ENCODE data around the gene ABCA8. TPM values are rescaled to one million over a fixed set of nuclear protein-coding genes. Genes with fewer than 3 reads are reported as not detected.

The ABCA8 gene
- total RNA-seq, 1 experiment from 2014 or later: 0.15 TPM

DNA sequence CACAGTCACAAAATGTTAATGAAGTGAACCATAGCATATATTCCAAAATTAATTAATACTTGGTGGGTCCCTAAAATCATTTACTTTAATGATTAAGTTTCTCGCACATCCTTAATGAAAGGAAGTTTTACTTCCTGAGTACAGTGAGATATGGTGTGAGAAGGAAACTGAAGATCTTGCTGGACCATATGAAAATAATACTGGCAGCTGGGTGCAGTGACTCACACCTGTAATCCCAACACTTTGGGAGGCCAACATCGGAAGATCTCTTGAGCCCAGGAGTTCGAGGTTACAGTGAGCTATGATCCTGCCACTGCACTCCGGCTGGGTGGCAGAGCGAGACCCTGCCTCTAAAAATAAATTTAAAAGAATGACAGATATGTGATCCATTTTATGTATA is 62.5 kb downstream of the ABCA8 start:
- DNase-seq (ENCODE audit: low spot score) (no peak), ATAC-seq (no peak)
- POLR2A ChIA-PET: no interaction called here
- no peak overlapping the region for H3K27ac Mint-ChIP-seq
- TF ChIP-seq NFATC4 (CRISPR knock-in tag; IDR thresholded peaks at IDR 0.05) (no peak), ZNF219 (CRISPR knock-in tag; IDR thresholded peaks at IDR 0.05; ENCODE audit: borderline replicate concordance) (no peak), KAT7 (CRISPR knock-in tag; IDR thresholded peaks at IDR 0.05; ENCODE audit: borderline replicate concordance) (no peak), TEAD1 (CRISPR knock-in tag; IDR thresholded peaks at IDR 0.05) (no peak), NR2C2 (CRISPR knock-in tag; IDR thresholded peaks at IDR 0.05) (no peak), ZNF396 (CRISPR knock-in tag; IDR thresholded peaks at IDR 0.05; ENCODE audit: borderline replicate concordance) (no peak), TEAD4 (CRISPR knock-in tag; IDR thresholded peaks at IDR 0.05) (no peak), NFE2L1 (CRISPR knock-in tag; IDR thresholded peaks at IDR 0.05) (no peak), ZNF317 (CRISPR knock-in tag; IDR thresholded peaks at IDR 0.05; ENCODE audit: borderline replicate concordance, low read depth) (no peak)
- TF ChIP-seq, protein P1, sequence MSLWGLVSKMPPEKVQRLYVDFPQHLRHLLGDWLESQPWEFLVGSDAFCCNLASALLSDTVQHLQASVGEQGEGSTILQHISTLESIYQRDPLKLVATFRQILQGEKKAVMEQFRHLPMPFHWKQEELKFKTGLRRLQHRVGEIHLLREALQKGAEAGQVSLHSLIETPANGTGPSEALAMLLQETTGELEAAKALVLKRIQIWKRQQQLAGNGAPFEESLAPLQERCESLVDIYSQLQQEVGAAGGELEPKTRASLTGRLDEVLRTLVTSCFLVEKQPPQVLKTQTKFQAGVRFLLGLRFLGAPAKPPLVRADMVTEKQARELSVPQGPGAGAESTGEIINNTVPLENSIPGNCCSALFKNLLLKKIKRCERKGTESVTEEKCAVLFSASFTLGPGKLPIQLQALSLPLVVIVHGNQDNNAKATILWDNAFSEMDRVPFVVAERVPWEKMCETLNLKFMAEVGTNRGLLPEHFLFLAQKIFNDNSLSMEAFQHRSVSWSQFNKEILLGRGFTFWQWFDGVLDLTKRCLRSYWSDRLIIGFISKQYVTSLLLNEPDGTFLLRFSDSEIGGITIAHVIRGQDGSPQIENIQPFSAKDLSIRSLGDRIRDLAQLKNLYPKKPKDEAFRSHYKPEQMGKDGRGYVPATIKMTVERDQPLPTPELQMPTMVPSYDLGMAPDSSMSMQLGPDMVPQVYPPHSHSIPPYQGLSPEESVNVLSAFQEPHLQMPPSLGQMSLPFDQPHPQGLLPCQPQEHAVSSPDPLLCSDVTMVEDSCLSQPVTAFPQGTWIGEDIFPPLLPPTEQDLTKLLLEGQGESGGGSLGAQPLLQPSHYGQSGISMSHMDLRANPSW (CRISPR knock-in tag; conservative IDR thresholded peaks at IDR 0.05; ENCODE audit: low read depth): no peak
- TF ChIP-seq, protein P2, sequence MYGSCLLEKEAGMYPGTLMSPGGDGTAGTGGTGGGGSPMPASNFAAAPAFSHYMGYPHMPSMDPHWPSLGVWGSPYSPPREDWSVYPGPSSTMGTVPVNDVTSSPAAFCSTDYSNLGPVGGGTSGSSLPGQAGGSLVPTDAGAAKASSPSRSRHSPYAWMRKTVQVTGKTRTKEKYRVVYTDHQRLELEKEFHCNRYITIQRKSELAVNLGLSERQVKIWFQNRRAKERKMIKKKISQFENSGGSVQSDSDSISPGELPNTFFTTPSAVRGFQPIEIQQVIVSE (CRISPR knock-in tag; IDR thresholded peaks at IDR 0.05; ENCODE audit: borderline replicate concordance): no peak
- TF ChIP-seq, protein P3, sequence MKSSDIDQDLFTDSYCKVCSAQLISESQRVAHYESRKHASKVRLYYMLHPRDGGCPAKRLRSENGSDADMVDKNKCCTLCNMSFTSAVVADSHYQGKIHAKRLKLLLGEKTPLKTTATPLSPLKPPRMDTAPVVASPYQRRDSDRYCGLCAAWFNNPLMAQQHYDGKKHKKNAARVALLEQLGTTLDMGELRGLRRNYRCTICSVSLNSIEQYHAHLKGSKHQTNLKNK (CRISPR knock-in tag; IDR thresholded peaks at IDR 0.05): no peak
- no peaks in the 10 kb centered on the region for H3K36me3 Mint-ChIP-seq
- peaks cover 4% of the 10 kb centered on the region; the same call in 1 of the 2 replicates for H3K4me1 Mint-ChIP-seq
- peaks cover 7% of the 10 kb centered on the region for H3K9me3 Mint-ChIP-seq
- CTCF ChIA-PET: interaction anchor here (1.0 kb wide), 1 partner anchor 558 kb away, joined by 3 read pairs; no protein-coding TSS in a partner anchor
- no peak overlapping the region for H3K4me3 Mint-ChIP-seq
- H3K27me3 Mint-ChIP-seq (ENCODE audit: low read depth): no peaks in the 10 kb centered on the region

DNA sequence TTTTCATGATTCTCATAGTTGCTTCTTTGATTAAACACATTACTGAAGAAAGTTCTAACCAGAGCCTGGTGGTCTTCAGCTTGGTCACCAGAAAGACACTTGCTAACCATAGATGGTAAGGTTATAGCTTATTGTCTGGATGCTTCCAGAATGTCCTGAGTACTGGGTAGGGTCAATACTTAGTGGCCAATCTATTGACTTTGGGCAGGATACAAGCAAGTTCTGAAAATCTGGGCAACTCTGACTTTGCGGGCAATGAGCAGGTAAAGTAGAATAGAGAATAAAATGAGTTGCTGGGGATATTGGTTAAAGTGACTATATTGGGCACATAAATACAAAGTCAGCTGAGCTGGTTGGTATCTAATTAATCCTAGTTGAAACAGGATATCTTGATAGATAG is 63.0 kb downstream of the ABCA8 start:
- Mint-ChIP-seq H3K4me1 (peaks cover 4% of the 10 kb centered on the region; the same call in 1 of the 2 replicates), H3K9me3 (peaks cover 7% of the 10 kb centered on the region), H3K27ac (no peak overlapping the region), H3K27me3 (ENCODE audit: low read depth) (no peaks in the 10 kb centered on the region), H3K36me3 (no peaks in the 10 kb centered on the region), H3K4me3 (no peak overlapping the region)
- POLR2A ChIA-PET: no interaction called here
- ATAC-seq (no peak), DNase-seq (ENCODE audit: low spot score) (no peak)
- CTCF ChIA-PET: interaction anchor here (1.0 kb wide), 1 partner anchor 559 kb away, joined by 3 read pairs; no protein-coding TSS in a partner anchor
- TF ChIP-seq, protein P4, sequence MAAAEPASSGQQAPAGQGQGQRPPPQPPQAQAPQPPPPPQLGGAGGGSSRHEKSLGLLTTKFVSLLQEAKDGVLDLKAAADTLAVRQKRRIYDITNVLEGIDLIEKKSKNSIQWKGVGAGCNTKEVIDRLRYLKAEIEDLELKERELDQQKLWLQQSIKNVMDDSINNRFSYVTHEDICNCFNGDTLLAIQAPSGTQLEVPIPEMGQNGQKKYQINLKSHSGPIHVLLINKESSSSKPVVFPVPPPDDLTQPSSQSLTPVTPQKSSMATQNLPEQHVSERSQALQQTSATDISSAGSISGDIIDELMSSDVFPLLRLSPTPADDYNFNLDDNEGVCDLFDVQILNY (CRISPR knock-in tag; IDR thresholded peaks at IDR 0.05): no peak
- TF ChIP-seq TCF7 (CRISPR knock-in tag; IDR thresholded peaks at IDR 0.05; ENCODE audit: low read depth): no peak
- TF ChIP-seq, protein P5, sequence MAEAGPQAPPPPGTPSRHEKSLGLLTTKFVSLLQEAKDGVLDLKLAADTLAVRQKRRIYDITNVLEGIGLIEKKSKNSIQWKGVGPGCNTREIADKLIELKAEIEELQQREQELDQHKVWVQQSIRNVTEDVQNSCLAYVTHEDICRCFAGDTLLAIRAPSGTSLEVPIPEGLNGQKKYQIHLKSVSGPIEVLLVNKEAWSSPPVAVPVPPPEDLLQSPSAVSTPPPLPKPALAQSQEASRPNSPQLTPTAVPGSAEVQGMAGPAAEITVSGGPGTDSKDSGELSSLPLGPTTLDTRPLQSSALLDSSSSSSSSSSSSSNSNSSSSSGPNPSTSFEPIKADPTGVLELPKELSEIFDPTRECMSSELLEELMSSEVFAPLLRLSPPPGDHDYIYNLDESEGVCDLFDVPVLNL (CRISPR knock-in tag; IDR thresholded peaks at IDR 0.05; ENCODE audit: borderline replicate concordance, low read depth): no peak
- TF ChIP-seq RELA (CRISPR knock-in tag; IDR thresholded peaks at IDR 0.05; ENCODE audit: borderline replicate concordance): no peak
- TF ChIP-seq, protein P6, sequence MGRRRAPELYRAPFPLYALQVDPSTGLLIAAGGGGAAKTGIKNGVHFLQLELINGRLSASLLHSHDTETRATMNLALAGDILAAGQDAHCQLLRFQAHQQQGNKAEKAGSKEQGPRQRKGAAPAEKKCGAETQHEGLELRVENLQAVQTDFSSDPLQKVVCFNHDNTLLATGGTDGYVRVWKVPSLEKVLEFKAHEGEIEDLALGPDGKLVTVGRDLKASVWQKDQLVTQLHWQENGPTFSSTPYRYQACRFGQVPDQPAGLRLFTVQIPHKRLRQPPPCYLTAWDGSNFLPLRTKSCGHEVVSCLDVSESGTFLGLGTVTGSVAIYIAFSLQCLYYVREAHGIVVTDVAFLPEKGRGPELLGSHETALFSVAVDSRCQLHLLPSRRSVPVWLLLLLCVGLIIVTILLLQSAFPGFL (CRISPR knock-in tag; IDR thresholded peaks at IDR 0.05; ENCODE audit: borderline replicate concordance): no peak
- no peak for TF ChIP-seq RORB (CRISPR knock-in tag; IDR thresholded peaks at IDR 0.05)
- TF ChIP-seq ESRRA (CRISPR knock-in tag; IDR thresholded peaks at IDR 0.05; ENCODE audit: borderline replicate concordance): no peak
- no peak for TF ChIP-seq CREM (CRISPR knock-in tag; IDR thresholded peaks at IDR 0.05)
- TF ChIP-seq, protein P7, sequence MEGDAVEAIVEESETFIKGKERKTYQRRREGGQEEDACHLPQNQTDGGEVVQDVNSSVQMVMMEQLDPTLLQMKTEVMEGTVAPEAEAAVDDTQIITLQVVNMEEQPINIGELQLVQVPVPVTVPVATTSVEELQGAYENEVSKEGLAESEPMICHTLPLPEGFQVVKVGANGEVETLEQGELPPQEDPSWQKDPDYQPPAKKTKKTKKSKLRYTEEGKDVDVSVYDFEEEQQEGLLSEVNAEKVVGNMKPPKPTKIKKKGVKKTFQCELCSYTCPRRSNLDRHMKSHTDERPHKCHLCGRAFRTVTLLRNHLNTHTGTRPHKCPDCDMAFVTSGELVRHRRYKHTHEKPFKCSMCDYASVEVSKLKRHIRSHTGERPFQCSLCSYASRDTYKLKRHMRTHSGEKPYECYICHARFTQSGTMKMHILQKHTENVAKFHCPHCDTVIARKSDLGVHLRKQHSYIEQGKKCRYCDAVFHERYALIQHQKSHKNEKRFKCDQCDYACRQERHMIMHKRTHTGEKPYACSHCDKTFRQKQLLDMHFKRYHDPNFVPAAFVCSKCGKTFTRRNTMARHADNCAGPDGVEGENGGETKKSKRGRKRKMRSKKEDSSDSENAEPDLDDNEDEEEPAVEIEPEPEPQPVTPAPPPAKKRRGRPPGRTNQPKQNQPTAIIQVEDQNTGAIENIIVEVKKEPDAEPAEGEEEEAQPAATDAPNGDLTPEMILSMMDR (IDR thresholded peaks at IDR 0.05): no peak
- TF ChIP-seq, protein P8, sequence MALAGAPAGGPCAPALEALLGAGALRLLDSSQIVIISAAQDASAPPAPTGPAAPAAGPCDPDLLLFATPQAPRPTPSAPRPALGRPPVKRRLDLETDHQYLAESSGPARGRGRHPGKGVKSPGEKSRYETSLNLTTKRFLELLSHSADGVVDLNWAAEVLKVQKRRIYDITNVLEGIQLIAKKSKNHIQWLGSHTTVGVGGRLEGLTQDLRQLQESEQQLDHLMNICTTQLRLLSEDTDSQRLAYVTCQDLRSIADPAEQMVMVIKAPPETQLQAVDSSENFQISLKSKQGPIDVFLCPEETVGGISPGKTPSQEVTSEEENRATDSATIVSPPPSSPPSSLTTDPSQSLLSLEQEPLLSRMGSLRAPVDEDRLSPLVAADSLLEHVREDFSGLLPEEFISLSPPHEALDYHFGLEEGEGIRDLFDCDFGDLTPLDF (CRISPR knock-in tag; IDR thresholded peaks at IDR 0.05): no peak
- no peak for TF ChIP-seq ETV6 (CRISPR knock-in tag; IDR thresholded peaks at IDR 0.05)
- TF ChIP-seq NR1H2 (CRISPR knock-in tag; IDR thresholded peaks at IDR 0.05): no peak
- no peak for TF ChIP-seq ZNF416 (CRISPR knock-in tag; IDR thresholded peaks at IDR 0.05)
